ENCODE results near the gene ARHGAP26. TPM values are rescaled to one million over a fixed set of nuclear protein-coding genes. Genes with fewer than 3 reads are reported as not detected.

Gene ARHGAP26
- total and polyA plus RNA-seq, 7 donors: 5.4 to 25.5 (median 19.1) TPM

GRCh38 chr5:143275512-143276363, 505.6 kb downstream of the ARHGAP26 start:
- intact Hi-C loops (cut with DNase I): no loop called here
- TF ChIP-seq POLR2A (IDR thresholded peaks at IDR 0.05) (no peak), POLR2AphosphoS5 (IDR thresholded peaks at IDR 0.05) (no peak), CTCF (IDR thresholded peaks at IDR 0.05) (no peak)

GRCh38 chr5:143277536-143277935, 507.4 kb downstream of the ARHGAP26 start:
- Histone ChIP-seq H3K27ac (no peak overlapping the region), H3K27me3 (no peaks in the 10 kb centered on the region), H3K4me1 (no peaks in the 10 kb centered on the region), H3K9me3 (no peaks in the 10 kb centered on the region), H3K4me3 (no peak overlapping the region), H3K36me3 (peaks cover 0 to 15% (median 0%) of the 10 kb centered on the region in 4 donors)
- no peak for TF ChIP-seq POLR2AphosphoS5 (IDR thresholded peaks at IDR 0.05)
- WGBS, 2 donors: 95% methylated on average over 2 of the region's 2 CpGs
- DNase-seq: no peak
- intact Hi-C loops (cut with DNase I): no loop called here

More at GRCh38 chr5:143275512-143276363, 505.6 kb downstream of the ARHGAP26 start:
- Histone ChIP-seq H3K4me1 (no peaks in the 10 kb centered on the region), H3K36me3 (peaks cover 0 to 7% (median 0%) of the 10 kb centered on the region in 4 donors), H3K9me3 (no peaks in the 10 kb centered on the region), H3K4me3 (no peak overlapping the region), H3K27ac (no peak overlapping the region), H3K27me3 (no peaks in the 10 kb centered on the region)
- no peak for DNase-seq
- 72 to 81% methylated on average over 6 of the region's 6 CpGs for WGBS, 2 donors

Other genes starting within 250 kb of the ARHGAP26 start
- gene FGF1, start 84.3 kb upstream of the ARHGAP26 start, total RNA-seq: 1 to 10 TPM; 2.0 to 5.4 (median 3.8) TPM
- 1 to 10 TPM in 2 of 3 donors, under 1 TPM in 1; 0.60 to 1.8 (median 1.1) TPM for gene FGF1, start 84.3 kb upstream of the ARHGAP26 start, polyA plus RNA-seq

All from sigmoid colon (tissue), 7 donors.